ENCODE results near the gene EXD3.
"Not testable (repeated sequence)": the region's sequence is repeated elsewhere in the genome, so short reads cannot be mapped to it uniquely, and the experiment has no call there.

DNA sequence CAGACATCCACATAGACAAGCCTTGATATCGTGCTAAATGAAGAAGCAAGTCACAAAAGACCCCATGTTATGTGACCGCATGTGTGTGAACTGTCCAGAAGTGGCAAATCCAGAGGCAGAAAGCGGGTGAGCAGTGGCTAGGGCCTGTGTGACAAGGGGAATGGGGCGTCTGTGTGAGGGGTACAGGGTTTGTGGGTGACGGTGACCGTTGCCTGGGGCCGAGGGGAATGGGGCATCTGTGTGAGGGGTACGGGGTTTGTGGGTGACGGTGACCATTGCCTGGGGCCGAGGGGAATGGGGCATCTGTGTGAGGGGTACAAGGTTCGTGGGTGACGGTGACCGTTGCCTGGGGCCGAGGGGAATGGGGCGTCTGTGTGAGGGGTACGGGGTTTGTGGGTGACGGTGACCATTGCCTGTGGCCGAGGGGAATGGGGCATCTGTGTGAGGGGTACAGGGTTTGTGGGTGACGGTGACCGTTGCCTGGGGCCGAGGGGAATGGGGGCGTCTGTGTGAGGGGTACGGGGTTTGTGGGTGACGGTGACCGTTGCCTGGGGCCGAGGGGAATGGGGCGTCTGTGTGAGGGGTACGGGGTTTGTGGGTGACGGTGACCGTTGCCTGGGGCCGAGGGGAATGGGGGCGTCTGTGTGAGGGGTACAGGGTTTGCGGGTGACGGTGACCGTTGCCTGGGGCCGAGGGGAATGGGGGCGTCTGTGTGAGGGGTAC lies 44.1 kb downstream of the EXD3 start:
- TF ChIP-seq, protein P1, sequence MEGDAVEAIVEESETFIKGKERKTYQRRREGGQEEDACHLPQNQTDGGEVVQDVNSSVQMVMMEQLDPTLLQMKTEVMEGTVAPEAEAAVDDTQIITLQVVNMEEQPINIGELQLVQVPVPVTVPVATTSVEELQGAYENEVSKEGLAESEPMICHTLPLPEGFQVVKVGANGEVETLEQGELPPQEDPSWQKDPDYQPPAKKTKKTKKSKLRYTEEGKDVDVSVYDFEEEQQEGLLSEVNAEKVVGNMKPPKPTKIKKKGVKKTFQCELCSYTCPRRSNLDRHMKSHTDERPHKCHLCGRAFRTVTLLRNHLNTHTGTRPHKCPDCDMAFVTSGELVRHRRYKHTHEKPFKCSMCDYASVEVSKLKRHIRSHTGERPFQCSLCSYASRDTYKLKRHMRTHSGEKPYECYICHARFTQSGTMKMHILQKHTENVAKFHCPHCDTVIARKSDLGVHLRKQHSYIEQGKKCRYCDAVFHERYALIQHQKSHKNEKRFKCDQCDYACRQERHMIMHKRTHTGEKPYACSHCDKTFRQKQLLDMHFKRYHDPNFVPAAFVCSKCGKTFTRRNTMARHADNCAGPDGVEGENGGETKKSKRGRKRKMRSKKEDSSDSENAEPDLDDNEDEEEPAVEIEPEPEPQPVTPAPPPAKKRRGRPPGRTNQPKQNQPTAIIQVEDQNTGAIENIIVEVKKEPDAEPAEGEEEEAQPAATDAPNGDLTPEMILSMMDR (IDR thresholded peaks at IDR 0.05), result not testable (repeated sequence)
- not testable (repeated sequence) for TF ChIP-seq POLR2A (IDR thresholded peaks at IDR 0.05)
